ENCODE data around the gene LLCFC1.

DNA sequence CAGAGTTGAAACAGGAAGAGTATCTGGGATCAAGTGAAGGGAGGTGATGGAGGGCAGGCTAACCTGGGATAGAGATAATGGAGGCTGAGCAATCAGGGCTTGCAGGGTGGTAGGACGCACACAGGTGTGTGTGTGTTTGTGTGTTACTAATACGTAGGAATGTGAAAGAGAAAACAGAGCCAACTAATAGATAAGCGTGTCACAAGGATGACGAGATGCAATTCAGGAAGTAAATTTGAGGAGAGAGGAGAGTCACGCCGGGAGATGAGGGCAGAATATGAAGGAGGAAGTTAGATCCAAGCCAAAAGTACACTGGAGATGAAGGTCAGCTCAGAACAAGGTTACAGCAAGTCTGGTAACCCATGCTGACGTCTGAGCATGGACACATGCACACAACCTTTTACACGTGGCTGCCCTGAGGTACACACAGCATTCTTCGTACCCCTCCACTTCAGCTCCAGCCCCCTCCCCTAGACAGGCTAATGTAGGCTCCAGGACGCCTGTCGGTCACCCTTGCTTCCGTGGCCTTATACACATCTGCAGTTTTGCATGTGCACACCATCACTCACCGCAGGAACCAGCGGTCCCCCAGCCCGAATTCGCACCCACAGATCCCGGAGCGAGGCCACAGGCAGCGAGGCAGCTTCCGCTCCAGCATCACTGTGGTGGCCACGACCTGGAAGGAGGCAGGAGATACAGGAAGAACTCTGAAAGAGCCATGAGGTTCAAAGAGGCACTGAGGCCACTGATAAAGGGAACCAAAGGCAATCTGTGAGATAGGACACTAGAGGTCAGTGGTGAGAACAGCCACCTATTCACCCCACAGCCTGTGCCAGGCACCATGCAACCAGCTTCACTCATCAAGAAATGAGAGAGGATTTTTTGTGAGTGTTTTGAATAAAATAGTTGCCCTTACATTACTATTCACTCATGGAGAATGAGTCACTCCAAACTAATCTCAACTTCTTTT lies 30.1 kb upstream of the LLCFC1 start:
- TF ChIP-seq, protein P1, sequence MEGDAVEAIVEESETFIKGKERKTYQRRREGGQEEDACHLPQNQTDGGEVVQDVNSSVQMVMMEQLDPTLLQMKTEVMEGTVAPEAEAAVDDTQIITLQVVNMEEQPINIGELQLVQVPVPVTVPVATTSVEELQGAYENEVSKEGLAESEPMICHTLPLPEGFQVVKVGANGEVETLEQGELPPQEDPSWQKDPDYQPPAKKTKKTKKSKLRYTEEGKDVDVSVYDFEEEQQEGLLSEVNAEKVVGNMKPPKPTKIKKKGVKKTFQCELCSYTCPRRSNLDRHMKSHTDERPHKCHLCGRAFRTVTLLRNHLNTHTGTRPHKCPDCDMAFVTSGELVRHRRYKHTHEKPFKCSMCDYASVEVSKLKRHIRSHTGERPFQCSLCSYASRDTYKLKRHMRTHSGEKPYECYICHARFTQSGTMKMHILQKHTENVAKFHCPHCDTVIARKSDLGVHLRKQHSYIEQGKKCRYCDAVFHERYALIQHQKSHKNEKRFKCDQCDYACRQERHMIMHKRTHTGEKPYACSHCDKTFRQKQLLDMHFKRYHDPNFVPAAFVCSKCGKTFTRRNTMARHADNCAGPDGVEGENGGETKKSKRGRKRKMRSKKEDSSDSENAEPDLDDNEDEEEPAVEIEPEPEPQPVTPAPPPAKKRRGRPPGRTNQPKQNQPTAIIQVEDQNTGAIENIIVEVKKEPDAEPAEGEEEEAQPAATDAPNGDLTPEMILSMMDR (IDR thresholded peaks at IDR 0.05; ENCODE audit: poor library complexity, severe bottlenecking) = no peak
- no peak for TF ChIP-seq RAD21 (conservative IDR thresholded peaks at IDR 0.05)
- TF ChIP-seq POLR2AphosphoS5 (IDR thresholded peaks at IDR 0.05) = no peak
- no peak for TF ChIP-seq EZH2 (IDR thresholded peaks at IDR 0.05; ENCODE audit: borderline replicate concordance, insufficient read depth, low read length, poor library complexity, severe bottlenecking)
